GM19395 (cell line): ENCODE measurements around the gene ALAS1.

Experiments used
- ATAC-seq: cut with Tn5 transposase; IDR thresholded peaks from one replicate; pipeline ENCODE4 v1.9.1; 2021; ENCODE audit warnings: mild to moderate bottlenecking, moderate library complexity; ENCODE audit not compliant: unreplicated experiment

The ALAS1 gene

DNA sequence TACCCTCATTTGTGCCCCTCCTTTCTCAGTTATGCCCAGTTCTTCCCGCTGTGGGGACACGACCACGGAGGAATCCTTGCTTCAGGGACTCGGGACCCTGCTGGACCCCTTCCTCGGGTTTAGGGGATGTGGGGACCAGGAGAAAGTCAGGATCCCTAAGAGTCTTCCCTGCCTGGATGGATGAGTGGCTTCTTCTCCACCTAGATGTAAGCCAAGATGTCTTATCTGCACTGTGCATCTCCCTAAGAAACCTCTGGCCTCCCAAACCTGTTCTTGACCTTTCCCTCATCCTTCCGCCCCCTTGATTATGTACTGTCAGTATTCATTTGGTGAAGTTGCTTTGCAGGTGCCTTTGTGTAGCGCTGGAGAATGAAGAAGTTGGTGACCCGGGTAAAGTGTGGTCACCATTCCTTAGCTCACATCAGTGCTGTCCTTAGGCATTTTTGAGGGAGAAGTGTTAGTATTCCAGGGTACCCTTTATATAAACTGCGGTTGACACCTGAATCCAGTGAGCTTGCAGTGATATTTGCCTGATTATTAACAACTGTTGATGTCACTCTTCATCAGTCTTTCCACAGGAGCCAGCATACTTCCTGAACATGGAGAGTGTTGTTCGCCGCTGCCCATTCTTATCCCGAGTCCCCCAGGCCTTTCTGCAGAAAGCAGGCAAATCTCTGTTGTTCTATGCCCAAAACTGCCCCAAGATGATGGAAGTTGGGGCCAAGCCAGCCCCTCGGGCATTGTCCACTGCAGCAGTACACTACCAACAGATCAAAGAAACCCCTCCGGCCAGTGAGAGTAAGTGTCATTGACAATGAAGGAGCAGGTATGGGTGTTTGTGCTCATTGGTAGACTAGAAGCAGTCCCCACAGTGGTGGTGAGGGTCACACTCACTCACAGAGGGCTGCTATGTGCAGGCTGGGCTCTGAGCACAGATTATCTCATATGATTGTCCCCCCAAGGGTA is 966 bp downstream of the ALAS1 start:
- ATAC-seq, result no peak

DNA sequence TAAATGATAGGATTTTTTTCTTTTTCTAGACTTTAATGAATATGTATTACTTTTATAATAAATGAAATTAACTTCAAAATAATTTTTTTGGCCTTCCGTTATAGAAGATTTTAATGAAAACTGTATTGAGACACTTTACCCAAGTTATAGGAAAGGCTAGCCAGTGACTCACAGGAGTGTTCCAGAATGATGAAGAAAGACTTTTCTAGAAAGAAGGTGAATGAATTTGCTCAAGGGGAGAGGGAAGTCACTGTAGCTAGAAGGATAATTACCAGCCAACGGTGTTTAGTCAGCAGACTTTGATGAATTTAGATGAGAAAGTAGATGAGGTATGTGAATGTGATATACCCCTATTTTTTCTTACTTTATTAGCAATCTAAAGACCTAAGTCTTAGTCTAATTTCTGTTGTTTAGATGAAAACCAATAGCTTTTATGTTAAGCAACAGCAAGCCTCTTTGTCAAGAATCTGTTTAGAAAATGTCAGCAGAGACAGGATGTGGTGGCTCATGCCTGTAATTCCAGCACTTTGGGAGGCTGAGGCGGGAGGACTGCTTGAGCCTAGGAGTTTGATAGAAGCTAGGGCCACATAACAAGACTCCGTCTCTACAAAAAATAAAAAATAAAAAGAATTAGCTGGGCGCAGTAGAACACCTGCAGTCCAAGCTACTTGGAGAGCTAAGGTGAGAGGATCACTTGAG is 3.2 kb downstream of the ALAS1 start:
- no peak for ATAC-seq

DNA sequence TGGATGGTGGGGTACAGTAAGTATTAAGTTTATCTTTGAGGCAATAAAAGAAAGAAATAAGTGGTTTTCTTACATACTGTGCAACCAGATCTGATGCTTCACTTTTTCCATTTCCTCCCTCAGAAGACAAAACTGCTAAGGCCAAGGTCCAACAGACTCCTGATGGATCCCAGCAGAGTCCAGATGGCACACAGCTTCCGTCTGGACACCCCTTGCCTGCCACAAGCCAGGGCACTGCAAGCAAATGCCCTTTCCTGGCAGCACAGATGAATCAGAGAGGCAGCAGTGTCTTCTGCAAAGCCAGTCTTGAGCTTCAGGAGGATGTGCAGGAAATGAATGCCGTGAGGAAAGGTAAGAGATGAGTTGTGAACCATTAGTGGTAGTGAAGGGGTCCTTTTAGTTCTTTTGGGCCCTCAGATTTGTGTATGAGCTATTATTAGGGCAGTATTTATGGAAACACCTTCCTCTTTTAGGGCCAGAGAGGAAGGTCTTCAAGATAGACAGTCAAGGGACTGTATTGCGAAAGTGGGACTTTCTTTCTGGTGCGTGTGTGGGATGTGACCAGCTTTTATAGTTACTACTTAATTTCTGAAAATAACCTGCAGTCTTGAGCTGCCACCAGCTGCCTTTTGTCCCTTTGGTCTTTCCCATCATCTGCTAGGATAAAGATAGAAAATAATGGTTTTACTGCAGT is 4.6 kb downstream of the ALAS1 start:
- ATAC-seq, result peak; percentile 27

DNA sequence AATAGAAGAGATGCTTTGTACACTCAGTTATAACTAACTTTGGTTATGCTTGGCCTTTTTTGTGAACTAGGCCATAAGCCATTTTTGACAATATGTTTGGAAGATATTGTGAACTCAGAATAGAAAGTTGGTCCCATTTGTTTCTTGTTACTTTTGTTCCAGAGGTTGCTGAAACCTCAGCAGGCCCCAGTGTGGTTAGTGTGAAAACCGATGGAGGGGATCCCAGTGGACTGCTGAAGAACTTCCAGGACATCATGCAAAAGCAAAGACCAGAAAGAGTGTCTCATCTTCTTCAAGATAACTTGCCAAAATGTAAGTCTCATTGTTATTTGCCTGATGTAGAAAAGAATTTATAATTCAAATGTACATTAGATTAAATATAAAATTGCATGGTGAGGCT is 5.7 kb downstream of the ALAS1 start:
- no peak for ATAC-seq

DNA sequence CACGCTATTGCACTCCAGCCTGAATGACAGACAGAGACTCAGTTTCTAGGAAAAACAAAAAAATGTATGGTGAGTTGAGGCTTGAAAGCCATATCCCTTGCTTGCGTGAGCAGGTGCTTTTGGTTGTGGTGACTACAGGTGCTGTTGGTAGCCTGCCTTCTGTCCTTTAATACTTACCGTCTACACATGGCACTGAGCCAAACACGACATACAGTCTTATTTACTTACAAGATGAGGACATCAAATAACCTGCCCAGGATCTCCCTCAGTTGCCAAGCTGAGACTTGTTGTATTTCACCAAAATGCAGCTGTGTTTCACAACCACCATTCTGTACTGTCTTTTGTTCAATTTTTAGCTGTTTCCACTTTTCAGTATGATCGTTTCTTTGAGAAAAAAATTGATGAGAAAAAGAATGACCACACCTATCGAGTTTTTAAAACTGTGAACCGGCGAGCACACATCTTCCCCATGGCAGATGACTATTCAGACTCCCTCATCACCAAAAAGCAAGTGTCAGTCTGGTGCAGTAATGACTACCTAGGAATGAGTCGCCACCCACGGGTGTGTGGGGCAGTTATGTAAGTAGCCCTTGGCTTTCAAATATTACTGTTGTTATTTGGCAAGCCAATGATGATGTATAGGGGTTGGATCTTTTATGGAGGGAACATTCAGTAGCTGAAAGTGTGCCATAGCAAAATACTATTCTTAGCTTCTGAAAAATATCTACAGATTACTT is 6.5 kb downstream of the ALAS1 start:
- ATAC-seq, result no peak

DNA sequence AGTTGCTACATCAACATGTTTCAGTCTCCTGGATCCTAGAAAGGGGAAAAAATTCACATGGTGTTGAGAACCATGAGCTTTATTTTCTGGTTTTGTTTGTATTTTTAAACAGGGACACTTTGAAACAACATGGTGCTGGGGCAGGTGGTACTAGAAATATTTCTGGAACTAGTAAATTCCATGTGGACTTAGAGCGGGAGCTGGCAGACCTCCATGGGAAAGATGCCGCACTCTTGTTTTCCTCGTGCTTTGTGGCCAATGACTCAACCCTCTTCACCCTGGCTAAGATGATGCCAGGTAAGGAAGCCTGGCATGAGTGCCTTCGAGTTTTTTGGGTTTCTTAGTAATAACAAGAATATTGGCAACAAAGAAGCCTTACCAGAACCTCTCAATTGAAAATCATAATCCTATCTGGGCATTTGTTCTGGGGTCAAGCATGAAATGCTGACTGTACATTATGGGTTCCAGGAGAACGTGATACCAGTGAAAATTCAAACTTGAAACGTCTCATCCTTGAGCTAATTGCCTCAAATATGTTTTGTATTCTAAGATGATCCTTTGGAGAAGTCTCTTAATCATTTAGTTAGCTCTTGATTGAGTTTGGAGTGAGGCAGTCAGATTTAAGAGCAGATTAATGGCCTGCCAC is 7.9 kb downstream of the ALAS1 start:
- ATAC-seq, result no peak

DNA sequence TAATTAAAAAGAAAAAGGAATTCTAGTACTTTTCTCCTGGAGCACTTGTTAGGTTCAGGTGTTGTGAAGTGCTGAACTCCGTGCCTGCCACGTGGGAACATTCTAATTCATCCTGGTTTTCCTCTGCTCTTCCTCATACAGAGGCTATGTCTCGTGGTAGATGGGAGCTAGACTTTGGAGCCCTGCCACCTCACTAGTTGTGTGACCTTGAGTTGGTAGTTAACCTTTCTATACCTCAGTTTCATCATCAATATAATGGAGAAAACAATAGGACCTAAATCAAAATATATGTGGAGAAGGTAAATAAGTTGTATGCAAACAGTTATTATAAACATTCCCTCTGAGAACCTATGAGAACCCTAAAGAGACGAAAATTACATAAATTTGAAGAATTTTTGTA is 10.6 kb downstream of the ALAS1 start:
- ATAC-seq, result no peak

DNA sequence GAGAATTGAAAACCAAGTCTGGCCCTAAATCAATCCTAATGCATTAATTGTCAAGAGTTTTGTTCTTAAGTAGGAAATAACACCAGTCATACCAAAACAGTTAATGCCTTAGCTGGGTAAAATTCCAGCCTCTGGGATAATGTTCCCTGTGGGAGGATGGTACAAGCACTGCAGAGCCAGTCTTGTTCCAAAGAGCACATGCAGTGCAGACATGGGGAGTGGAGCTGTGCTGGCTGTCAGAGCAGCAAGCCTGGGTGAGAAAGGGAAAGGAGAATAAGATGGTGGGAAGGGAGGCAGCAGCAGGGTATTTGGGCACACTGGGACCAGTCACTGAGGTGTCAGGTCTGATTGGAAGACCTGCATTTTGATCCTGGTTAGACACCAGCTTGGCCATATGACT is 12.1 kb downstream of the ALAS1 start:
- ATAC-seq, result no peak

DNA sequence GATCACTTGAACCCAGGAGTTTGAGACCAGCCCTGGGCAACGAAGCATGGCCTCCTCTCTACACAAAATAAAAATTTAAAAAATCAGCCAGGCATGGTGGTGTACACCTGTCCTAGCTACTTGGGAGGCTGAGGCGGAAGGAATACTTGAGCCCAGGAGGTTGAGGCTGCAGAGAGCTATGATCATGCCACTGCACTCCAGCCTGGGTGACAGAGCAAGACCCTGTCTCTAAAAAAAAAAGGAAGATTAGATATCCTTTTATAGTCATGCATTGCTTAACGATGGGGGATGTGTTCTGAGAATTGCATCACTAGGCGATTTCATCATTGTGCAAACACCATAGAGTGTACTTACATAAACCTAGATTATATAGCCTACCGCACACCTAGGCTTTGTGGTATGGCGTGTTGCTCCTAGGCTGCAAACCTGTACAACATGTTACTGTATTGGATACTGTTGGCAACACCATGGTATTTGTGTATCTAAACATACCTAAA is 12.6 kb downstream of the ALAS1 start:
- ATAC-seq, result no peak

DNA sequence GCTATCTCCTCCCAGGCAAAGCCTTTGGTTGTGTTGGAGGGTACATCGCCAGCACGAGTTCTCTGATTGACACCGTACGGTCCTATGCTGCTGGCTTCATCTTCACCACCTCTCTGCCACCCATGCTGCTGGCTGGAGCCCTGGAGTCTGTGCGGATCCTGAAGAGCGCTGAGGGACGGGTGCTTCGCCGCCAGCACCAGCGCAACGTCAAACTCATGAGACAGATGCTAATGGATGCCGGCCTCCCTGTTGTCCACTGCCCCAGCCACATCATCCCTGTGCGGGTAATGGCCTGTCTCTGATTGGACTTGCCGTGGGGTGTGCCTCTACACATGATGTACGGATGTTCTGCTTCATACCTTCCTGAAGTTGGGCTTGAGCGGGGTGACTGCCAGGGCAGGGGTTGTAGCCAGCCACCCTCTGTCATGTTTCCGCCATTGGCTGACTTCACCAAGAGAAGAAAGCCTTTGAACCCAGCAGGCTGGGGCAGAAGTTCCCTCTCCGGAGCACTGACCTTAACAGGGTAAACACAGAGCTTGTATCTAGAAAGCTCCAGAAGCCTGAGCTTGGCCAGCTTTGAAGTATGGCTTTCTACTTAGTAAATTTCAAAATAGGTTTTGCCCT is 13.4 kb downstream of the ALAS1 start:
- ATAC-seq, result no peak

DNA sequence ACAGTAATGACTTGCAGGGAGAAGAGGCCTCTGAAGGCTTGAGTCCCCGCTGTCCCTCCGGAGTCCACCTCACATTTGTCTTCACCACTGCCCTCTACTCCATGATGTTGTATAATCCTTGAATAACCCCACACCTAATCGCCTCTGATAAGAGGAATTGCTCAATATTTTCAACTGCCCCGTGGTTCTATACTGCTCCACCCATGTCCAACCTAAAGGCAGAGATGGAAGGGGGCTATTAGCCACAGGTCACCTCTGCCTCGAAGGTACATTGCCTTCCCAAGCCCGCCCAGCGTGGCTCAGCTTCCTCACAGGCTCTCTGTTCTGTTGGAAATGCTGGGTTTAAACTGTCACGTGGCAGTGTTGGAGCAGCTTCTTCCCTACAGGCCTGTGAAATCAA is 15.0 kb downstream of the ALAS1 start:
- ATAC-seq, result no peak

DNA sequence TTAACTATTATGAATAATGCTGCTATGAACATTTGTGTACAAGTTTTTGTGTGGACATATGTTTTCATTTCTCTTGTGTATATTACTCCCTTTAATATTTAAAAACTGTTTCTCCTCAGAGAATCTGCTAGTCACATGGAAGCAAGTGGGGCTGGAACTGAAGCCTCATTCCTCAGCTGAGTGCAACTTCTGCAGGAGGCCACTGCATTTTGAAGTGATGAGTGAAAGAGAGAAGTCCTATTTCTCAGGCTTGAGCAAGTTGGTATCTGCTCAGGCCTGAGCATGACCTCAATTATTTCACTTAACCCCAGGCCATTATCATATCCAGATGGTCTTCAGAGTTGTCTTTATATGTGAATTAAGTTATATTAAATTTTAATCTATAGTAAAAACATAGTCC is 15.9 kb downstream of the ALAS1 start:
- ATAC-seq, result no peak

DNA sequence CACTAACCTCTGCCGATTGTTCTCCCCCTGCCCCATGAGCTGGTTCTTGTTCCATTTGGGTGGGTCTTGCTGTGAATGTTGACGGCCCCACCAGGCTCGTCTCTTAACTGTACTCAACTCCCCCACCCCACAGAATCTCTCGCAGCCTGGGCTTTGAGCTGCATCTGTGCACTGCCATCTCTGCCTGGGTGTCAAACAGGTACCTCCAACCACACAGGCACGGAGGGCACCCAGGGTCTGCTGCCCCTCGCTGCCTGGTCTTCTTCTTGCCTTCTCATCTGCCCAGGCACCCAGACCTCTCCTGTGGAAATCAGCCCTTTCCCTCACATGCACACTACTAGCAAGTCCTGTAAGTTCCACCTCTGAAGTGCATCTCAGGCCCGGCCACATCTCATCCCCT is 17.4 kb downstream of the ALAS1 start:
- ATAC-seq, result no peak

DNA sequence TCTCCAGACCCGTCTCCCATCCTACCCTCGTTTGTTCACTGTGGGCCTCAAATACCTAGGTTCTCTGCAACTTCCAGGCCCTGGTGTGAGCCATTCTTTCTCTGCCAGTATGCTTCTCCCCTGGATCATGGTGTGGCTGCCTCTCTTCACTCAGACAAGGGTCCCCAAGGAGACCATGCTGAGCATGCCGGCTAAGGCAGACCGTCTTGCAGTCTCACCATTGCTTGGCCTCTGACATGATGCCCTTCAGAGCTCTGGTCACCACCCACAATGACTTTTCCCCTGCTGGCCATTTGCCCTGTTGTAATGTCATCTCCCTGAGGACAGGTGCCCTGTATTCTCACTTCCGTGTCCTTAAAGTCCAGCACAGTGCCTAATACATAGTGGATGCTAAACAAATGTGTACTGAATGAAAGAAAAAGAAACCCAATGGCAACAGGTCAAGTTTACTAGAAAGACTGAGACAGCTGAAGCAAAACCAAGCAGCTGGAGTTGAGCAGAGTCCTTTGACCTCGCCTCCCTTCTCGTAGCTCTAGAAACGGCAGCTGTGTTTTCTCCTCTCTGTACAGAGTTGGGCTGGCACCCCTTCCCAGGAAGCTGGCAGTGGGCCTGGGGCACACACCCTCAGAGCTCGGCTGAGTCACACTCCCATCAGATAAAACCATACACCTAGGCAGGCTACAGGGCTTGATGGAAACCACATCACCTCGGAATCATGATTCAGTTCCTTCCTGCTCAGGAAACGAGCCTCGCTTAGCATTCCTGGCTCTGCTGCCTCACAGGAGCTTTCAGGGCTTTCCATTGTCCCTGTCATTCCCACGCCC is 18.8 kb downstream of the ALAS1 start:
- no peak for ATAC-seq

DNA sequence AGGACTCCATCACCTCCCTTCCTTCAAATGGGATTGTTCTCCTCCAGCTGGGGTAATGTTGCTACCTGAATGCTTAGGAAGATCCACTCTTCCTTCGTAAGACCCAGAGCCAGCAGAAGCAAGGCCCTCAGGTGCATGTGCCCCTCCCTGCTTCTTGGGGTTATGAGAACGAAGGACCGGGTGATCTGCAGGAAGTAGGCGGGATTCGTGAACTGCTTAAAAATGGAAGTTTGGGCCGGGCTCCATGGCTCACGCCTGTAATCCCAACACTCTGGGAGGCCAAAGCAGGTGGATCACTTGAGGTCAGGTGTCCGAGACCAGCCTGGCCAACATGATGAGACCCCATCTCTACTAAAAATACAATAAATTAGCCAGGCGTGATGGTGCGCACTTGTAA is 19.4 kb downstream of the ALAS1 start:
- no peak for ATAC-seq

DNA sequence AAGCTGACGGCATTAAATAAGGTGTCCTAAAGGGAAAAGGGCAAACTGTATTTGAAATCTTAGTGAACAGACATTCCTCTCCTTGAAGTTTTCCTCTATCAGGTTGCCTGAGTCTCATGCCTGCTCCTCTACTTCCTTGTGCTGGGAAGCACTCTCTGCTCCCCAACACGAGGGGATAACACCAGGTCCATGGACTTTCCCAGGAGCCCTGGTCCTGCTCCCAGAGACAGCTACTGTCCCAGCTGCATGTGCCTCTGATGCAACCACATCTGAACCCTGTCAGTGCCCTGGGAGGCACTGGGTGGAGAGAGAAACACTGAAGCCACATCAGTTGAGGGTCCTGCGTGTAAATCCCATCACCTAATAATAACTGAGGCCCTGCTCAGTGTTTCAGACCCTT is 20.1 kb downstream of the ALAS1 start:
- ATAC-seq, result no peak

DNA sequence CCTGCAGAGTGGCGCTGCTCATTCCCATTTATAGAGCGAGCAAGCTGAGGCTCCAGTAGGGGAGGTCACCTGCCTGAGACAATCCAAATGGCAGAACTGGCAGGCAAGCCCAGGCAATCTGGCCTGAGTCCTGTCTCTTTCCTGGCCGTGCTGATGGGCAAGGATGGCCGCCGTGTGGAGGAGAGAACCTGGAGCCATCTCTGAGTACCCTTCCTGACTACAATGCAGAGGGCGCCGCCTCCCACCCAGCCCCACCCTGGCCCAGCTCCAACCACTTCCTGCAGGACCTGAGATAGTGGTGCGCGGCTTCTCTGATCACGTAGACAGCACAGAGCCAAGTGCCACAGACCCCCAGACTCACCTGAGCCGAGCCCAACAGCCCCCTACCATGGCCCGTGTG is 20.5 kb downstream of the ALAS1 start:
- no peak for ATAC-seq

DNA sequence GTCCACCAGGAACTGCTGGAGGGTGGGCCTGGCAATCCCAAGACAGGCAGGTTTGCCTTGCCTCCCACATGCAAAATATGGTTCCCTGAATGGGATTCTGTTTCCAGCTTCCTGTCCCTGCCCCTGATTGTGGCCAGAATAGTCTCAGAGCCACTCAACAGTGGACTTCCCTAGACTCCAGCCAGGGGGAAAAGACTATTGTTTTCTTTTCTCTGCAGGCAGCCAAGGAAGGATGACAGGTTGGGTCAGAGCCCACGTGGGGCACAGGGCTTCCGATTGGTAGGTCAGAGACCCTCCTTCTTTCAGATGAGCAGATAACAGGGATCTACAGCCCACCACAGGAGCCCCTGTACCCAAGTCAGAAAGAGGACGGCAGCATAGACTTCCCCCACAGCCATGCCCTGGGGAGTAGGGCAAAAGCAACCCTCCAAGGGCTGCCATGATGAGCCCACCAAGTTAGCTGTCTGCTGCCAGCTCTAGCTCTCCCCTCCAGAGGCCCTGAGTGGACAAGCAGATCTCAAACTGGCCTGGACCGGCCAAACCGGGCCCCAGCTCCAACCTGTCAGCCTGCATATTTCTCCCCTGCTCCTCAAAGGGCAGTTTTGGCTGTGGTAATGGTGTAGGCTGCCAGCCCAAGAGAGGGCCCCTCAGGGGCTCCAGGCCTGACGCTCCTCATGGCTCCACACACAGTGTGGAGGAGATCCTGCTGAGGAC is 21.1 kb downstream of the ALAS1 start:
- ATAC-seq, result no peak
